COLO668 (cell line): ENCODE data around the gene PORCN.

Experiments
- DNase-seq: peaks from one replicate; lab custom pipeline; 2025; ENCODE audit not compliant: unreplicated experiment; lab: John Stamatoyannopoulos, UW

Gene PORCN

DNA sequence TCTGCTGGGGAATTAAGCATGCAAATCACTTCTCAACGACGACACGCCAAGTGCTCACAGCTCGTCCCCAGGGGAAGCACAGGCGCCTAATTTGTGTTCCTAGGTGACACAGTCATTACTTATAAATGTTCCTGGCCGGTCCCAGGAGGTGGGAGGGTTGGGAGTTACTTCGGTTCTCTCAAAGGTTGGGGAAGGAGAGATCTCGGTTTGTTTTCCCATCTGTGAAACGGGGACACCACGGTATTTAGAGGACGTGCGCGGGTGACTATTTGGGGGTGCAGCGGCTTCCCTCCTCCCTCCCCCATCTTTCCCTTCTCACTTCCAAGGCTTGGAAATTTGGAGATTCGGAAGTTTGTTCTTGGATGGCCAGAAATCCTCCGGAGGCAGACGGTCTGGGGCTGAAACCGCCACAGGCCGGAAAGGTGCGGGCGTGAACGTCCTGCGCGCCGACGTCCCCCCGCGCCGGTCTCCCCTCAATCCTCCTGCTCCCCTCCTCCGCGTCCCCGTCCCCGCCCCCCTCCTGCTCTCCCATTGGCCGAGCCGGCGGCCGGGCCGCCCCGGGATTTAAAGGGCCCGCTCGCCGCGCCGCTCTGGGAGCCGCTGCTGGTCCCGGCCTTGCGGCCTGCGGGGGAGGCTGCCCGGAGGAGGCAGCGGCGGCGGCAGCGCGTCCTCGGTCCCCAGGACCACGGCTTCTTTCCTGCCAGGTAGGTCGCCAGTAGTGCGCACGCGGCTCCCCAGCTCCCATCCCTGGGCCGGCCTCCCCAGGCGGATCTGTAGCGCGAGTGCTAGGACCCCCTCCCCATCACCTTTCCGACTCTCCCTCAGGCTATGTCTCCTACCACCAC lies at the start of gene PORCN:
Gene PORCN (plus strand): TSS at position 593 of the 845 bp plus-strand sequence. CDS start 829 bp downstream, outside the sequence.
- peak; percentile 84 for DNase-seq

DNA sequence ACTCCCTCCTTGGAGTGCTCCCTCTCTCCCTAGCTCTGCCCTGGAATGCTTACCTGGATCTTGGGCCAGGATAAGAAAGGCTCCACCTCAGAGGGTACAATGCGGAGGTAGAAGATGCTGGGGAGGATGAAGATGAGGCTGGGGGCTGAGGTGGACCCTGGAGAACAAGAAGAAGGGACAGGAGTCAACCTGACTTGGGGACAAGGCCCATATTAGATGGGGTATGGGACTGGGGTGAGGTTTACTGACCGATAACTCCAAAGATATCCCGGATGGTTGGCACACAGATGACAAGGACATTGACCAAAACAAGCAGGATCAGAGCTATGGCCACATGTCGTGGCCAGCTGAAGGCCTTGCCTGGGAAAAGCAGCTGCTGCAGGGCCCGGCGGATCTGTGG lies 49.3 kb upstream of the PORCN start:
- no peak for DNase-seq

DNA sequence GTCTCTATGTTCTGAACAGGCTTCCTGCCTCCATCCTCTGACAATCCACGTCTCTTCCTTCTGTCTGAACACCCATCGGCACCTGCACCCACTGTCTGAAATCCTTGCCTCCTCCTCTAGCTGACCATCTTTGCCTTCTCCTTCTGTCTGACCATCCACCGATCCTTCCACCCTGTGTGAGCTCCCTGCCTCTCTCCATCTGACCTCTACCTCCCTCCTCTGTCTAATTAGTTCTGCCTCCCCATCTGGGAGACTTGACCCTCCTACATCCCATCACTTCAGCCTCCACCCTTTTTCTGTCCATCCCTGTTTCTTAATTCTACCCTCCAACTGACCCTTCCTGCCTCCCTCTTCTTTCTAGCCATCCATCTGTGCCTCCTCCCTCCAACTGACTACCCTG lies 48.8 kb upstream of the PORCN start:
- DNase-seq, result no peak

DNA sequence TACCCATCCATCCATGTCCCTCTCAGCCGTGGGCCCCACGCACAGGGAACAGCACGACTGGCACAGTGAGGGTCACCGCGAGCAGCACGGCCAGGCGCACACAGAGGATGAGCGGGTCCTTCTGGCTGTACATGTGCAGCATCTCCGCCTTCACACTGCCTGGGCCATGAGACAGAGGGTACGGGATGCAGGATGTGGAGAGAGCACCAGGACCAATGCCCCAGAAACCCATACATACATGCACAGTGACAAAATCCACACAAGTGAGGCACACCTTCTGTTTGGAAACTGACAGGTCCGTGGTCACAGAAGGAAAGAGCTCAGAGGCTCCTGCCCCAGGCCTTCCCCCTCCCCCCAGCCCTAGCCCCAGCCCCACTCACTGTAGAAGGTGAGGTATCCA lies 48.2 kb upstream of the PORCN start:
- no peak for DNase-seq

DNA sequence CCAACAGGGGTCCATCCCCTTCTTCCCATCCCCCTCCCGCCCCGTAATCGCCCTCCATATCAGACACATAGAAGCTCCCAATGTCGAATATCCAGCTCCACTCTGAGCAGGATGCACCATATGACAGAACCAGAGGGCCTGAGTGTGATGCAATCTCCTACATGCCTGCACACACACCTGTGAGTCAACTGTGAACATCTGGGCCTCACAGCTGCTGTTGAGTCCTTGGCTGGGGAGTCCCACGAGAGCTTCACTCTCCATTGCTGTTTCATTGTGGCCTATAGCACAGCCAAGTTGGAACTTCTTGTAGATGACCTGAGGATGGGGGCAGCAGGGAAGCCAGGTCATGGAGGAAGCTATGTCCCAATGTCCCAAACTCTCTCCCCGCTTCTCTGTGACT lies 47.0 kb upstream of the PORCN start:
- DNase-seq, result no peak

DNA sequence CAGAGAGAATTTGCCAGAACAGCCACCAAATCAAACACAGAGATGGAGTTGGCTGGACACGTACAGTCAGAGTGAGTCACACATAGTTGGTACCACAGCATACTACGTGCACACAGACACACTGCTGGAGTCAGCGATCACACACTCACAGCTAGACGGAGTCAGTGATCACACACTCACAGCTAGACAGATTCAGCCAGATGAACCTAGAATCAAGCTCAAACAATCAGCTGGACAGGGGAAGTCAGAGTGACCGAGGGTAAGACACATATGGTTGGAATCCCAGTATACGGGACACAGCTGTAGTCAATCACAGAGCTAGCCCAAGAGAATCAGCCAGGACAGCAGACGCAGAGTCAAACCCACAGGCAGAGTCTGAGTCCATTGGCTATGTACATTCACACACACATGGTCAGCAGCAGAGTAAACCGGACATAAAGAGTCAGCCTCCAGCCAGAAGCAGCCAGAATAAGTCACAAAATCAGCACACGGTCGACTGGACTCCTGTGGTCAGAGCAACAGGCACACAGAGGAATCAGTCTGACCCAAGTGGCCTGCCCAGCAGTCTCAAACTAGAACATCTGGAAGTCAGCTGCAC lies 43.4 kb upstream of the PORCN start:
- DNase-seq, result no peak

DNA sequence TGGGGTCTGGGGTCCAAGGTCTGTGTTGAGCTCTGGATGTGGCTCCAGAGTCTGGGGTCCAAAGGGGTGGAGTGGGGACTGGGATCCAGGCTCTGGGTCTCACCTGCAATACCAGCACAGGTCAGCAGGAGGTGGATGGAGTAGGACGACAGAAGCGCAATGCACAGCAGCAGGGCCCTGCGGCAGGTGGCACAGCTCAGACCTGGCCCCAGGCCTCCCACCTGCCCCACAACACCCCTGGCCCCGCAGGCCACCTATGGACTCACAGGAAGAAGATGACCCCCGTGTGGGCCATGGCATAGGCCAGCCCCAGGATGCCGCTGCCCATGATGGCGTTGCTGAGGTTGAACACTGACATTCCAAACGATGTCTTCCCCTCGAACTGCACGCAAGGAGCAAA lies 42.1 kb upstream of the PORCN start:
- DNase-seq, result peak; percentile 1

DNA sequence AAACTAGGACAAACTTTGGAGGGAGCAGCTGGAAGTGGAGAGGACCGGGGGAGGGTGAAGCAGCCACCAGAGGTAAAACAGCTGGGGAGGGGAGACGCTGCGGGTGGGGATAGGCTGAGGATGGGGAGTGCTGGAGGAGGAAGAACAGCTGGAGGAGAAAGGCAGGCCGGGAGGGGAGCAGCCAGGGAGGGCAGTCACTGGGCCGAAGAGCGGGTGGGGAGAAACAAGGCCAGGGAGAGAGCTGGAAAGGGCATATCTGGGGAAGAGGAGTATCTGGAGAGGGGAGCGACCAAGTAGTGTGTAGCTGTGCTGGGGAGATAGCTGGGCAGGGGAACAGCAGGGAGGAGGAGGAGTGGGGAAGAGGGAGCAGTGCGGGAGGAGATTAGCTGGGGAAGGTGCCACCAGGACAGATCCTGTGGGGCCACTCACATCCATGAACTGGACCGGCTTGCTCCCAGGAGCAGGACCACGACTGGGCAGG lies 41.5 kb upstream of the PORCN start:
- no peak for DNase-seq

DNA sequence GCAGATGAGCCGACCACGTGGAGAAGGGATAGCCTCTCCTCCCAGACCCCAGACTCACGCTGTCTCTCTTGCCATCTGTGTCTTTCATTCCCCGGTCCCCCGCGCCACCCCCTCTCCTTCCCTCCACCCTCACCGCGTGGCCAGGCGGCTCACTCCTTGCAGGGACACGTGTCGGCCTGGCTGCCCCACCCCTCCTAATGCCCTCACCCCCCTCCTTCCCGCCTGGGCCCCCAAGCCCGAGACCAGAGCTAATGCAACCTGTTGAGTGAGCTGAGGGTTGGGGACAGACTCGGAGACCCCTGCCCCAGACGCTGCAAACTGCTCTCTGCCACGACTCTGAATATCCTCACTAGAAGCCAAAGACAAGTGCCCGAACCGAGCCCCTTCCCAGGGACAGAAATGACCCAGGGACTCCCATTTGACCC lies 40.5 kb upstream of the PORCN start:
- DNase-seq, result no peak

DNA sequence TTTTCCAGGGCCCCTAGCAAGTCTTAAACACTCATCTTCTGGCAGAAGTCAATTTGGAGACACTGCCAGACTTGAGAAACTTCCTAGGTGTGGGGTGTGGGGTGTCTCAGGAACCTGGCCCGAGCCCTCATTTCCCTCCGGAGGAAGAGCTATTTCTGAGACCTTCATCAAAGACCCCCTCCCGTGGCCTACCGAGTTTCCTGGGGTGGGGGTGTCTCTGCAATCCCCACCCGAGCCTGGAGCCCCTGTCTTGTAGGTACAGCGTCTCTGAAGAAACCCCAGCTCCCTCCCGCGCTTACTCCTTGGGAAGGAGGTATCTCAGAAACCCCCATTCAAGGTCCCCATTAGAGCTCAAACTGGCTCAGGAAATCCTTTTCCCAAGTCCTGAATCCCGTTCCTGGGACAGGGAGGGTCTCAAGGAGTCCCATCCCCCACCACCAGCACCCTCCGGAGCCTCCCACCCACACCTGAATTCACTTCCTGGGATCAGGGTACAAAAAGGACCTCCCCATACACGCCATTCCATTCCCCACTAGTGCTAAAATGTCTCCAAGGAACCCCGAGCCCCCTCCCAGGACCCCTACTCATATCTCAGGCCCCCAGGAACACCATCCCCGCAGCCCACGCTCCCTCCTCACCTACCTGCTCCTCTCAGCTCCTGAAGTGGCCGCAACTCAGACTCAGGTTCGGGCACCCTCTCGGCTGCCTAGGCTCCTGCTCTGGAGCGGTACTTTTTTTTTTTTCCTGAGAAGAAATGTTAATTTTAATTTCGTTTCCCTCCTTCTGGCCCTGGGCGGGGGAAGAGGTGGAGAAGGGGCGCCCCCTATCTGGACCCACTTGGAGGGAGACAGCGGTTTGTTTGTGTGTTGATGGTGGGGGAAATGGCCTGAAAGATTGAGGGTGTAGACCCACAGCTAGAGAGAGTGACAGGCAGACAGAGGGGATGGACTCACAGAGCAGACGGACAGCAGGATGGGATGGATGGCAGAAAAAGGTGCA lies 39.8 kb upstream of the PORCN start:
- DNase-seq, result no peak

DNA sequence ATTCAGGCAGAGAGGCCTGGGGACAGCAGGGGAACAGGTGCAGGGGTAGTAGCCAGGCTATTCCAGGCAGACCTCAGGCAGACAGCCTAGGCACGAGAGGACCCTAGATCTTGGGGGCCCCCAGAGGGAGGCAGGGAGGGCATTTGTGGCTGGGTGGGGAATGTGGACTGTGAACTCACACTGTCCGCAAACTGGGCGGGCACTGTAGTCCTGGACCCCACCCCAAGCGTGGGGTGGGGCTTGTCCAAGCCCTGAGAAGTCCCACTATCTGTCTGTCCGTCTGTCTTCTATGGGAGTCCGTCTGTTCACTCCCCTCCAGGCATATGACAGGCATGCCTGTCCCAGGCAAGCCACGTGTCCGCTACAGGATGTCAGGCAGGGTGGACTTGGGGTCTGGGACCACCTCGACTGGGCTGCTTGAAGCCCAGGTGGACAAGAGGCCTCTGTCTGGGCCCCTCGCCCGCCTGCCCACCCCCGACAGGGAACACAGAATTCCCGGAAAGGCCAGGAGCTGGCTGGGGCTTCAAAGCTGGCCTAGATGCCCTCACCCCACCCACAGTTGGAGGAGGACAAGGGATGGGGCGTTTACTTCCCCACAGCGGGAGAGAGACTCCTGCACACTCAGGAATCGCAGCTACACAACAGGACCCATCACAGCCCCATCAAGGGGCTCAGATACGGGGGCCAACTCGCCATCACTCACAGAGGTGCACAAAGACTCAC lies 38.5 kb upstream of the PORCN start, which contains the start of gene SLC38A5:
Gene SLC38A5 (minus strand): TSS at position 151 of the 723 bp plus-strand sequence. CDS start 2,336 bp downstream, outside the sequence.
- DNase-seq, result no peak

DNA sequence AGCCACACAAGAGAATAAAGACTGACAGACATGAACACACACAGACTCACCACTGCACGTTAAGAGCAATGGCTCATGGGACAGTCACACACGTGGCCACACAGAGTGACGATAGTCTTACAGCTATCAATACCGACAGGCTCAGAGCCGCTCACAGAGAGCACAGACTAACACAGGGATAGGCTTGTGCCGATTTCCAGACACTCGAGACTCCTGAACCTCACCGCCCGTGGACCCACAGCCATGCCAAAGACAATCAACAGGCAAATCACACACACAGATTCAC lies 38.0 kb upstream of the PORCN start:
- DNase-seq, result no peak

DNA sequence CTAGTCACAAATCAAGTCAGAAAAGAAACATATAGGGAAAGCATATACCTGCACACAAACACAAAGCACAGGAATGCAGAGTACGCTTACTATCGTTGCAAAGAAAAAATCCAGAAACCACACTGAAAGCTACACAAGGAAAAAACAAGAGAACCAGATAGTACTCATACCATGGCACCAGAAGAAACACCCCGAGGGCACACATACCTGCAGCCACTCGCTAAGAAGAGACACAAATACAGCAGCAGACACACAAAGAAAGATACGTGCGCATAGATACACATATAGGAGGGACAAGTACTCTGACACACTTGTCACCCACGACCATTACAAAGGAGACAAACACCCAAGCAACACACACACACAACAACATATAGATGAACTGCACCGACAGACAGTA lies 37.3 kb upstream of the PORCN start:
- no peak for DNase-seq

DNA sequence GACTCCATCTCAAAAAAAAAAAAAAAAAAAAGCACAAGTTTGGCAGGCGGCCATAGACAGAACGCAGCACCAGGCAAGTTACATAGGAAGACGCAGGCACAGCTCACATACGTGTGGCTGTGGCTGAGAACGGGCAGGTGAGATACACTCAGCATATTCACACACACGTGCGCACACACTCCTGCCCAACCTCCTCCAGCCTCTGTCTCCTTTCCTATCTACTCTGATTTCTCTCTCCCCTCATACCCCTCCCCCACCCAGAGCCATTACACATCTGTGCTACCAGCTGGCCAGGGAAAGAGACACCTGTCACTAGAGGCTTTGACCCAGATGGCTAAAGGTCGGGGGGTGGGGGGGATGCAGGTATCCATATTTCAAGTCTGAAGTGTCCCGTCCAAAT lies 36.6 kb upstream of the PORCN start:
- no peak for DNase-seq

DNA sequence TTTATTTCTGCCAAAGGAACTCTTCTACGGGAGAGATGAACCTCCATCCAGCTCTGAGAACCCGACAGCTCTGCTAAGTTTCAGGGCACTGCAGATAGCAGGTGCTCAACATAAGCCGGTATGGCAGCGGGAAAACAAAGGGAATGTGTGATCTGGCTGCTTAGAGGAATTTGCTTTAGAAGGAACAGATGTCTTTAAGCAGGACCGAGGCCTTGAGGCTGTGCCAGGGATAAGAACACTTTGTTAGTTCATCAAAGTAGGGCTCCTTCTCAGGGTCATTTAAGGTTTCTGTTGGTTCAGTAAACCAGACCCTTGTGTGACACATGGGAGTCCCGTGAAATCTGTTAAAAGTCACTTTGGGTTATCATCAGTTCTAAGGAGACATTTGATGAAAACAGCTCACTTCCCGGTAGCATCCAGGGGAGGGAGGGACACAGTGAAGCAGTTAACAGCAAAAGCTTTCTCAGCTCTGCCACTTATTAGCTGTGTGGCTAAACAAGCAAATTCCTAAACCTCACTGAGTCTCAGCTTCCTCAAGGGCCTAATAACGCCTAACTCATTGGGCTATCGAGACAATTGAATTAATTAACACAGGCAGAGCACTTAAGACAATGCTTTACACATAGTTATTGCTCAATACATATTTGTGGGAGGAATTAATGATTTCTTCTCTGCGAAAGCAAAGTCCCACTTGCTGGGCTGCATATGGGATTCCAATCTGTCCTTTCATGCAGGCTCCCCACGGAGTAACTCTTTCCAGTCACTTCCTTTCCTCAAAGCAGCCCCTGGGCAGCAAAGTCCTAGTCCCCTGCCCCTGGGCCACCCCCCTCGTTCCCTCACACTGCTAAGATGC lies 35.7 kb upstream of the PORCN start:
- DNase-seq, result no peak

DNA sequence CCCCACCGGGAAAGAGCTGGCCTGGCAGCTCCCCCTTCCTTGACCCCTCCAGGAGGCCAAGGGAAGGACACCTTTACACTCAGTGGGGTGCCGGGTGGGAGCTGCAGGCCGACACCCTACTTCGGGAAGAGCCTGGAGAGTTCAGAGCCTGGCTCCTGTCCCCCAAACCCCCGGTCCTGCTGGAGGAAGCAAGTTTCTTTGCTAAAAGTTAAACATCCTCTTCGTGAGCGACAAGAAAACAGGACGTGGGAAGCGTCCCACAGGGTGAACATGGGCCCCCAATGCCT lies 35.1 kb upstream of the PORCN start:
- no peak for DNase-seq

DNA sequence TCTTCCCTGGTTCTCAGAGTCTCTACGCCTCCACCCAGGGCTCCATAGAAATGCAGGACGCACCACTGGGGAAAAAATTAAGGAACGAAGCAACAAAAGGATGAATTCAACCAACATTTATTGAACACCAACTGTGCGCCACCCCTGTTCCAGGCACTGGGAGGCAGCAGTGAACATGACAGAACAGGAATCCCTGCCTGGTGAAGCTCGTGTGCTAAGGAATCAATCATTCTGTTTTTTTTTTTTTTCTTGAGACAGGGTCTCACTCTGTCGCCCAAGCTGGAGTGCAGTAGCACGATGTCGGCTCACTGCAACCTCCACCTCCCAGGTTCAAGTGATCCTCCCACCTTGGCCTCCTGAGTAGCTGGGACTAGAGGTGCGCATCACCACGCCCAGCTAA lies 34.7 kb upstream of the PORCN start:
- no peak for DNase-seq

DNA sequence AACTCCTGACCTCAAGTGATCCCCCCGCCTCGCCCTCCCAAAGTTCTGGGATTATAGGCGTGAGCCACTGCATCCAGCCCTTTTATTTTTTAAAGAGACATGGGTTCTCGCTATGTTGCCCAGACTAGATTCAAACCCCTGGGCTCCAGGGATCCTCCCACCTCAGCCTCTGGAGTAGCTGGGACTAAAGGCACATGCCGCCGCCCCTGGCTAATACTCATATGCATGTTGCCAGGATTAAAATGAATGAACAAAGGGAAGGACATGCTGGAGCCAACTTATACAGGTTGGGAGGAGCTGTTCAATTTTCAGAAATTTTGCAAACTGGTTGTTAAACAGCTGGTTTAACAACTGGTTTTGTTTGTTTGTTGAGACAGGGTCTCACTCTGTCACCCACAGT lies 34.2 kb upstream of the PORCN start:
- no peak for DNase-seq

DNA sequence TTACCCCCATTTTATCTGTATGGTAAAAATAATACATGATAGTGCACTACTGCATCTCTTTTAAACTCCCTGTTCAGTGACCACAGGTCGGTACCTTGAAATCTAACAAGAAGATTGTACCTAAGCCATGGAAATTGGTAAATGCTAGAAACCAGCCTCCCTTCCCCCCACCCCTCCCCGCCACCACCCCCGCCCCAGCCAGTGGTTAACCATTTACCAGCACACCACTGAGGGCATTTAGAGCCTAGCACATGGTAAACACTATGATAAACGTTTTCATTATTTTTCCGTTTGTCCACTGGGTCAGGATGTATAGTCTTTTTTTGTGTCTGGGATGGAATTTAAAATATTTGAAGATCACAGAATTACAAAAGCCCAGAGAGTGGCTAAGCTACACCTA lies 33.5 kb upstream of the PORCN start:
- peak; percentile 13 for DNase-seq
